ENCODE data around the gene CLPTM1. TPM values are rescaled to one million over a fixed set of nuclear protein-coding genes. Genes with fewer than 3 reads are reported as not detected.
"Not testable (repeated sequence)": the region's sequence is repeated elsewhere in the genome, so short reads cannot be mapped to it uniquely, and the experiment has no call there.

Gene CLPTM1
- total RNA-seq, 2 donors from 2014 or later, result 82.7 to 94.4 TPM

GRCh38 chr19:44998025-44998424 lies 42.8 kb downstream of the CLPTM1 start:
- H3K36me3 ChIP-seq (ENCODE audit: control insufficient read depth, insufficient read depth, low read length), result peaks cover 3% of the 10 kb centered on the region
- no peaks in the 10 kb centered on the region for H3K9me3 Mint-ChIP-seq
- H3K9ac ChIP-seq (ENCODE audit: extremely low read depth, low read length, poor library complexity, severe bottlenecking), result no peak overlapping the region
- no peaks in the 10 kb centered on the region for H3K27me3 ChIP-seq (ENCODE audit: control insufficient read depth, insufficient read depth, low read length, poor library complexity, severe bottlenecking)
- H3K36me3 Mint-ChIP-seq (ENCODE audit: low read depth), result peaks cover 9% of the 10 kb centered on the region
- peaks cover 2% of the 10 kb centered on the region for H3K4me1 Mint-ChIP-seq
- no peak overlapping the region for H3K27ac Mint-ChIP-seq
- no peak overlapping the region for H3K4me3 ChIP-seq (ENCODE audit: low read length)
- H3K4me1 ChIP-seq (ENCODE audit: control insufficient read depth, insufficient read depth, low read length), result no peaks in the 10 kb centered on the region
- peaks cover 14% of the 10 kb centered on the region for H3K27me3 Mint-ChIP-seq (ENCODE audit: insufficient read depth)
- H3K4me3 Mint-ChIP-seq, result no peak overlapping the region
- WGBS, 2 experiments (ENCODE audit: insufficient coverage in 1 of 2, insufficient read length in 1 of 2), result 92 to 93% methylated on average over 4 of the region's 4 CpGs
- H3K9me3 ChIP-seq (ENCODE audit: control insufficient read depth, low read length), result no peaks in the 10 kb centered on the region
- H3K27ac ChIP-seq (ENCODE audit: low read depth, low read length), result no peak overlapping the region
- TF ChIP-seq CTCF (conservative IDR thresholded peaks at IDR 0.05), result no peak
- DNase-seq, result peak; percentile 38

GRCh38 chr19:44999131-44999925 lies 44.1 kb downstream of the CLPTM1 start:
- not testable (repeated sequence) for H3K4me3 ChIP-seq (ENCODE audit: low read length); H3K36me3 ChIP-seq (ENCODE audit: control insufficient read depth, insufficient read depth, low read length); H3K9me3 Mint-ChIP-seq; H3K9ac ChIP-seq (ENCODE audit: extremely low read depth, low read length, poor library complexity, severe bottlenecking); DNase-seq; H3K27ac Mint-ChIP-seq; H3K4me1 ChIP-seq (ENCODE audit: control insufficient read depth, insufficient read depth, low read length); H3K9me3 ChIP-seq (ENCODE audit: control insufficient read depth, low read length); H3K36me3 Mint-ChIP-seq (ENCODE audit: low read depth); H3K4me3 Mint-ChIP-seq; H3K27me3 ChIP-seq (ENCODE audit: control insufficient read depth, insufficient read depth, low read length, poor library complexity, severe bottlenecking); H3K27ac ChIP-seq (ENCODE audit: low read depth, low read length); H3K4me1 Mint-ChIP-seq
- peaks cover 14% of the 10 kb centered on the region for H3K27me3 Mint-ChIP-seq (ENCODE audit: insufficient read depth)
- 76 to 78% methylated on average over 6 to 10 of the region's 12 CpGs for WGBS, 2 experiments (ENCODE audit: insufficient coverage in 1 of 2, insufficient read length in 1 of 2)

GRCh38 chr19:45000665-45001064 lies 45.5 kb downstream of the CLPTM1 start:
- H3K27me3 ChIP-seq (ENCODE audit: control insufficient read depth, insufficient read depth, low read length, poor library complexity, severe bottlenecking); H3K4me1 Mint-ChIP-seq; DNase-seq; H3K4me3 ChIP-seq (ENCODE audit: low read length); H3K36me3 ChIP-seq (ENCODE audit: control insufficient read depth, insufficient read depth, low read length); H3K9me3 Mint-ChIP-seq; H3K9me3 ChIP-seq (ENCODE audit: control insufficient read depth, low read length); H3K27ac ChIP-seq (ENCODE audit: low read depth, low read length); H3K27ac Mint-ChIP-seq; H3K4me1 ChIP-seq (ENCODE audit: control insufficient read depth, insufficient read depth, low read length); H3K36me3 Mint-ChIP-seq (ENCODE audit: low read depth); H3K9ac ChIP-seq (ENCODE audit: extremely low read depth, low read length, poor library complexity, severe bottlenecking): not testable (repeated sequence)
- H3K4me3 Mint-ChIP-seq, result peak overlapping the region; percentile 82
- WGBS, 2 experiments (ENCODE audit: insufficient coverage in 1 of 2, insufficient read length in 1 of 2), result 85 to 89% methylated on average over 18 to 19 of the region's 19 CpGs
- peaks cover 14% of the 10 kb centered on the region for H3K27me3 Mint-ChIP-seq (ENCODE audit: insufficient read depth)

- Histone ChIP-seq H3K9me3 (ENCODE audit: control insufficient read depth, low read length) (no peaks in the 10 kb centered on the region), H3K9ac (ENCODE audit: extremely low read depth, low read length, poor library complexity, severe bottlenecking) (peak within 1 kb of the TSS; percentile 94), H3K36me3 (ENCODE audit: control insufficient read depth, insufficient read depth, low read length) (peaks cover 10% of the 10 kb centered on the region), H3K4me1 (ENCODE audit: control insufficient read depth, insufficient read depth, low read length) (no peaks in the 10 kb centered on the region), H3K4me3 (ENCODE audit: low read length) (peak within 1 kb of the TSS; percentile 85), H3K27me3 (ENCODE audit: control insufficient read depth, insufficient read depth, low read length, poor library complexity, severe bottlenecking) (no peaks in the 10 kb centered on the region), H3K27ac (ENCODE audit: low read depth, low read length) (peak within 1 kb of the TSS; percentile 88)
- Mint-ChIP-seq H3K4me3 (peak within 1 kb of the TSS; percentile 82), H3K27ac (peak within 1 kb of the TSS; percentile 99), H3K4me1 (peaks cover 2% of the 10 kb centered on the region), H3K9me3 (no peaks in the 10 kb centered on the region), H3K36me3 (ENCODE audit: low read depth) (peaks cover 10% of the 10 kb centered on the region), H3K27me3 (ENCODE audit: insufficient read depth) (peaks cover 14% of the 10 kb centered on the region)
- WGBS, 2 experiments (ENCODE audit: insufficient coverage in 1 of 2, insufficient read length in 1 of 2), result 2 to 38% methylated on average over 5 to 78 of the region's 79 CpGs
- no peak for TF ChIP-seq CTCF (conservative IDR thresholded peaks at IDR 0.05)
- DNase-seq, result peak; percentile 97
Measured at GRCh38 chr19:45001087-45001739, 46.0 kb downstream of the CLPTM1 start, which contains the start of gene RELB. RELB (plus strand) TSS chr19:45001464; CDS start chr19:45001580, 116 bp downstream.

All from endodermal cell (in vitro differentiated cells).